B cell (primary cell): ENCODE measurements around the gene TTLL11. TPM values are rescaled to one million over a fixed set of nuclear protein-coding genes. Genes with fewer than 3 reads are reported as not detected.

ENCODE experiments used
- ATAC-seq: fragments of 200-7000 bp; cut with Tn5 transposase; one replicate; pipeline ENCODE4 v1.10.0; 2021; ENCODE audit warnings: low read depth, mild to moderate bottlenecking, moderate number of reproducible peaks, moderate library complexity
- CTCF ChIA-PET: fragments of 350-600 bp; sonication (Branson Sonifier 250); formaldehyde crosslinking; loops from one replicate; lab custom pipeline; 2021; ENCODE audit warnings: antibody characterized with exemption, inconsistent platforms; lab: Charles Lee
- POLR2A ChIA-PET: fragments of 350-600 bp; sonication (Branson Sonifier 250); formaldehyde crosslinking; loops from one replicate; lab custom pipeline; 2021; ENCODE audit warnings: antibody characterized with exemption; lab: Charles Lee
- DNase-seq: peaks from one replicate; pipeline ENCODE4 v3.0.0; 2013
- H2AFZ ChIP-seq: 2 replicates; pipeline ENCODE4 v1.6.1; 2012; ENCODE audit warnings: mild to moderate bottlenecking, low read depth, low read length; ENCODE audit not compliant: insufficient read depth, poor library complexity, severe bottlenecking
- H3K27ac ChIP-seq, 2 donors: 1 replicate in 1 of 2; 2 replicates in 1 of 2; pipeline ENCODE4 v1.5.1; 2012 to 2013; ENCODE audit warnings: low read length in 2 of 2, mild to moderate bottlenecking in 2 of 2, moderate library complexity in 1 of 2
- H3K27me3 ChIP-seq, 4 experiments: fragments of 200-600 bp in 1 of 4; sonication (generic) in 1 of 4; replicated peaks in 1 of 4; 1 replicate in 2 of 4; 2 replicates in 2 of 4; pipeline versions ENCODE4 v1.6.1 to v1.7.0; 2013 to 2016; ENCODE audit warnings: low read length in 3 of 4, mild to moderate bottlenecking in 2 of 4, mixed read lengths in 1 of 4, moderate library complexity in 1 of 4; ENCODE audit not compliant: insufficient read depth in 4 of 4, control insufficient read depth in 3 of 4; ENCODE audit errors: control extremely low read depth in 1 of 4
- H3K36me3 ChIP-seq, 2 experiments: replicated peaks in 1 of 2; 1 replicate in 1 of 2; 2 replicates in 1 of 2; pipeline versions ENCODE4 v1.6.1 to v1.7.1; 2013; ENCODE audit warnings: low read length in 1 of 2; ENCODE audit not compliant: insufficient read depth in 2 of 2, control insufficient read depth in 1 of 2; ENCODE audit errors: control extremely low read depth in 1 of 2, extremely low read depth in 1 of 2
- H3K4me1 ChIP-seq, 2 donors: fragments of 200-600 bp in 1 of 2; sonication (generic) in 1 of 2; 1 replicate in 1 of 2; 2 replicates in 1 of 2; pipeline versions ENCODE4 v1.5.1 to v1.6.1; 2013 to 2017; ENCODE audit warnings: low read length in 2 of 2; ENCODE audit not compliant: control insufficient read depth in 2 of 2, insufficient read depth in 2 of 2
- H3K4me2 ChIP-seq: replicated peaks from 2 replicates; pipeline ENCODE3; 2012; ENCODE audit warnings: mild to moderate bottlenecking, low read depth, low read length; ENCODE audit not compliant: poor library complexity, severe bottlenecking
- H3K4me3 ChIP-seq, 5 experiments: fragments of 200-600 bp in 1 of 5; sonication (generic) in 1 of 5; 1 replicate in 3 of 5; 2 replicates in 2 of 5; pipeline versions ENCODE4 v1.5.1 to v1.7.0; 2011 to 2016; ENCODE audit warnings: low read length in 4 of 5, mild to moderate bottlenecking in 4 of 5, low read depth in 2 of 5, control low read depth in 1 of 5, moderate library complexity in 1 of 5; ENCODE audit not compliant: insufficient read depth in 1 of 5; ENCODE audit errors: control extremely low read depth in 1 of 5, extremely low read depth in 1 of 5
- H3K79me2 ChIP-seq: fragments of 200-600 bp; sonication (generic); one replicate; pipeline ENCODE4 v1.6.0; 2016; ENCODE audit warnings: low read length; ENCODE audit not compliant: control insufficient read depth, insufficient read depth
- H3K9ac ChIP-seq: fragments of 200-600 bp; sonication (generic); 2 replicates; pipeline ENCODE4 v1.6.1; 2017; ENCODE audit warnings: mild to moderate bottlenecking, low read length, moderate library complexity
- H3K9me3 ChIP-seq, 3 donors: one replicate each; pipeline versions ENCODE4 v1.6.1 to v1.7.1; 2013; ENCODE audit warnings: low read length in 2 of 3; ENCODE audit not compliant: control insufficient read depth in 2 of 3, insufficient read depth in 1 of 3; ENCODE audit errors: control extremely low read depth in 1 of 3
- H4K20me1 ChIP-seq: 2 replicates; pipeline ENCODE4 v1.6.0; 2012; ENCODE audit warnings: mild to moderate bottlenecking, low read length; ENCODE audit not compliant: insufficient read depth, control insufficient read depth, poor library complexity, severe bottlenecking
- H3K27ac Mint-ChIP-seq: one replicate; pipeline ENCODE4 v1.8.0; 2021; ENCODE audit warnings: mixed read lengths
- H3K27me3 Mint-ChIP-seq: one replicate; pipeline ENCODE4 v1.8.0; 2021; ENCODE audit warnings: mixed read lengths
- H3K4me1 Mint-ChIP-seq: one replicate; pipeline ENCODE4 v1.8.0; 2021; ENCODE audit warnings: mixed read lengths
- H3K4me3 Mint-ChIP-seq: one replicate; pipeline ENCODE4 v1.8.0; 2021; ENCODE audit warnings: mixed read lengths
- H3K9me3 Mint-ChIP-seq: one replicate; pipeline ENCODE4 v1.8.0; 2022; ENCODE audit warnings: mixed read lengths; ENCODE audit not compliant: insufficient read depth
- CTCF ChIP-seq: fragments of 200-600 bp; IDR thresholded peaks from one replicate; pipeline ENCODE4 v1.8.0; 2022; ENCODE audit warnings: antibody characterized with exemption, mild to moderate bottlenecking
- EZH2 ChIP-seq: IDR thresholded peaks from 2 replicates; pipeline ENCODE4 v1.6.1; 2012; ENCODE audit warnings: borderline replicate concordance, low read depth, mild to moderate bottlenecking, moderate library complexity, low read length; ENCODE audit not compliant: insufficient read depth, poor library complexity, severe bottlenecking
- WGBS: methylation state at CpG from one replicate; pipeline ENCODE4 v1.1.5; 2013; ENCODE audit warnings: missing lambda C conversion rate; ENCODE audit not compliant: insufficient coverage; 5-methylcytosine and 5-hydroxymethylcytosine counted together
- intact Hi-C: fragments of 100-400 bp; cut with micrococcal nuclease; formaldehyde crosslinking; loops from one replicate; pipeline ENCODE4 v1.10.0; 2022
- polyA plus RNA-seq: library from polyadenylated mRNA; depleted of rRNA; stranded (reverse); fragments of >200 nt; gene quantifications from 2 replicates; pipeline ENCODE4 v1.2.3, GENCODE V29; 2012
- total RNA-seq, 2 donors: library from RNA; stranded (reverse); fragments of 120-200 nt in 1 of 2; gene quantifications; 1 replicate in 1 of 2; 2 replicates in 1 of 2; pipeline versions ENCODE4 v1.2.3 to v1.2.4, GENCODE V29; 2013 to 2022

TTLL11 gene
- total and polyA plus RNA-seq, 2 donors (not counting 1 experiment from before 2014, with no cell fraction given): 3.6 to 3.8 TPM

DNA sequence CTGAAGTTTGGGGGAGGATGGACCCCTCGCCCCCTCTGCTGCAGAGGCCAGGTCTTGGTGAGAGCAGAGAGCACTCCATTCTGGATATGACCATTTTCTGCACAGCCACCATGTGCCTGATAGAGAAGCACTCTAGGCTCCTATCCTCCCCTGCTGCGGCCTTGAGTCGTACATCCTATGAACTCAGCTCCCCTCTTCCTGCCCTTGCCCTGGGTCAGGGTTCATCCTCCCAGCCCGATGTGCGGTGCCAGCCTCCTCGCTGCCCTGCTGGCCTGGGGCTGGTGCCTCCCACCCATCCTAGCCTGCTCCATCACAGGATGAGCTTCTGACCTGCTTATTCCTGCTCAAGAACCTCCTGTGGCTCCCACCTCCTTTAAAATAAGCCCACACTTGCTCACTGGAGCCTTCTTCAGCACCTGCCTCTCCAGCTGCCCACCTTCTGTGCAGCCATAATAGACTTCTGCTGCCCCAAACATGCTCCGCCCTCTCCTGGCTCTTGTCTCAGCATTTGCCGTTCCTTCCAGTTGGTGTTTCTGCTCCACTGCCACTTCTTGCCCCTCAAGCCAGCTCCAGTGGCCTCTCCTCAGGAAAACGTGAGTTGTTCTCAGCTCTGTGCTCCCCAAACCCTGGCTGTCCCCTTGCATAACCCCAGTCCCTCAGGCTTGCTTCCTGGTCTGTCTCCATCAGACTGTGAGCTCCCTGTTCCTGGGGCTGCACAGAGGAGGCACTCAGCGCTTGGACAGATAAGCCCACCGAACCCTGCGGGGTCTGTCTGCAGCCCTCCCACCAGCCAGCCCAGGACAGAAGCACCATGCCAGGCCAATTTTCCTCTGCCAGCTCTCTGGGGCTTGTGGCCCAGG is 22.3 kb upstream of the TTLL11 start:
- no peak overlapping the region for H3K9ac ChIP-seq
- 69% methylated on average over 10 of the region's 12 CpGs for WGBS

More for the DNA sequence above, 22.3 kb upstream of the TTLL11 start:
- intact Hi-C loops: no loop called here
- TF ChIP-seq CTCF: no peak
- no peak for TF ChIP-seq EZH2
- Histone ChIP-seq H3K9me3 (peaks cover 0 to 15% (median 0%) of the 10 kb centered on the region in 3 donors), H3K79me2 (no peaks in the 10 kb centered on the region), H3K4me2 (no peak overlapping the region), H3K4me3 (no peak overlapping the region), H3K36me3 (no peaks in the 10 kb centered on the region), H4K20me1 (no peaks in the 10 kb centered on the region), H2AFZ (no peak overlapping the region), H3K27ac (no peak overlapping the region), H3K27me3 (peaks cover 0 to 2% (median 0%) of the 10 kb centered on the region in 4 experiments), H3K4me1 (no peaks in the 10 kb centered on the region)
- Mint-ChIP-seq H3K27ac (no peak overlapping the region), H3K27me3 (peaks cover 19% of the 10 kb centered on the region), H3K9me3 (no peaks in the 10 kb centered on the region), H3K4me3 (no peak overlapping the region), H3K4me1 (no peaks in the 10 kb centered on the region)
- ATAC-seq (no peak), DNase-seq (no peak)
- ChIA-PET POLR2A (no interaction called here), CTCF (interaction anchor here (1.8 to 15.1 kb wide), 3 partner anchors 9 to 231 kb away, joined by 6 to 323 read pairs (median 12); no protein-coding TSS in a partner anchor)
